ENCODE data around the gene NTNG1.

- TF ChIP-seq, protein P1, sequence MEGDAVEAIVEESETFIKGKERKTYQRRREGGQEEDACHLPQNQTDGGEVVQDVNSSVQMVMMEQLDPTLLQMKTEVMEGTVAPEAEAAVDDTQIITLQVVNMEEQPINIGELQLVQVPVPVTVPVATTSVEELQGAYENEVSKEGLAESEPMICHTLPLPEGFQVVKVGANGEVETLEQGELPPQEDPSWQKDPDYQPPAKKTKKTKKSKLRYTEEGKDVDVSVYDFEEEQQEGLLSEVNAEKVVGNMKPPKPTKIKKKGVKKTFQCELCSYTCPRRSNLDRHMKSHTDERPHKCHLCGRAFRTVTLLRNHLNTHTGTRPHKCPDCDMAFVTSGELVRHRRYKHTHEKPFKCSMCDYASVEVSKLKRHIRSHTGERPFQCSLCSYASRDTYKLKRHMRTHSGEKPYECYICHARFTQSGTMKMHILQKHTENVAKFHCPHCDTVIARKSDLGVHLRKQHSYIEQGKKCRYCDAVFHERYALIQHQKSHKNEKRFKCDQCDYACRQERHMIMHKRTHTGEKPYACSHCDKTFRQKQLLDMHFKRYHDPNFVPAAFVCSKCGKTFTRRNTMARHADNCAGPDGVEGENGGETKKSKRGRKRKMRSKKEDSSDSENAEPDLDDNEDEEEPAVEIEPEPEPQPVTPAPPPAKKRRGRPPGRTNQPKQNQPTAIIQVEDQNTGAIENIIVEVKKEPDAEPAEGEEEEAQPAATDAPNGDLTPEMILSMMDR (IDR thresholded peaks at IDR 0.05), result no peak
- no peak for TF ChIP-seq POLR2A (IDR thresholded peaks at IDR 0.05)
Observed at GRCh38 chr1:107474877-107475612, 334.2 kb downstream of the NTNG1 start.

Measured in esophagus squamous epithelium (tissue), 4 donors.